Measurements from ENCODE around the gene ADCY4. TPM values are rescaled to one million over a fixed set of nuclear protein-coding genes. Genes with fewer than 3 reads are reported as not detected.

ADCY4 gene
- total and polyA plus RNA-seq, 2 of the 13 experiments (the other 11 are each of a cell fraction or from before 2014, with no cell fraction given), result 0.03 TPM; not detected in 1

DNA sequence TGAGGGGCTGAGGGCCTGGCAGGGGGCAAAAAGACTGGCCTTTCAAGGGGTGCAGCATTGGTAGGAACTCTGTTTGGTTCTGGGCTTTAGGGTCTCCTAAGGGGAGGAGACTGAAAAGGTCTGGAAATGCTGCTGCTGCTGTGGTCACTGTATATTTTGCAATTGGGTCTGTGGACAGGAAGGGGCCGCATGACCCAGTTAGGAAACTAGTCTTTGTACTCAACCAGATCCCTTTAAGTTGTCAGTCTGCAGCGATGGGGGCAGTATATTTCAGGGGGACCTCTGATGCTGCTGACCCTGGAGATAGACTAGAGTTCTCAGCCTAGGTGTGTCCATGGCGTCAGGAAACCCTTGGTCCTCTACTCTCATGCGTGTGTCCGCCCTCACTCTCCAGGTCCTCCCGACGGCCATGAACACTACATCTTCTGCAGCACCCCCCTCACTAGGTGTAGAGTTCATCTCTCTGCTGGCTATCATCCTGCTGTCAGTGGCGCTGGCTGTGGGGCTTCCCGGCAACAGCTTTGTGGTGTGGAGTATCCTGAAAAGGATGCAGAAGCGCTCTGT lies 19.5 kb downstream of the ADCY4 start (continued):
- TF ChIP-seq, protein P1, sequence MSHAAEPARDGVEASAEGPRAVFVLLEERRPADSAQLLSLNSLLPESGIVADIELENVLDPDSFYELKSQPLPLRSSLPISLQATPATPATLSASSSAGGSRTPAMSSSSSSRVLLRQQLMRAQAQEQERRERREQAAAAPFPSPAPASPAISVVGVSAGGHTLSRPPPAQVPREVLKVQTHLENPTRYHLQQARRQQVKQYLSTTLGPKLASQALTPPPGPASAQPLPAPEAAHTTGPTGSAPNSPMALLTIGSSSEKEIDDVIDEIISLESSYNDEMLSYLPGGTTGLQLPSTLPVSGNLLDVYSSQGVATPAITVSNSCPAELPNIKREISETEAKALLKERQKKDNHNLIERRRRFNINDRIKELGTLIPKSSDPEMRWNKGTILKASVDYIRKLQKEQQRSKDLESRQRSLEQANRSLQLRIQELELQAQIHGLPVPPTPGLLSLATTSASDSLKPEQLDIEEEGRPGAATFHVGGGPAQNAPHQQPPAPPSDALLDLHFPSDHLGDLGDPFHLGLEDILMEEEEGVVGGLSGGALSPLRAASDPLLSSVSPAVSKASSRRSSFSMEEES (CRISPR knock-in tag; IDR thresholded peaks at IDR 0.05), result peak; percentile 70; the same call in 1 of the 2 replicates
- no peak for TF ChIP-seq SATB2 (CRISPR knock-in tag; IDR thresholded peaks at IDR 0.05)
- 0 out of 2 replicates have a peak, but pooled peaks have one; percentile 76 for TF ChIP-seq ZNF224 (CRISPR knock-in tag; IDR thresholded peaks at IDR 0.05)
- no peak for TF ChIP-seq ONECUT2 (CRISPR knock-in tag; IDR thresholded peaks at IDR 0.05)
- TF ChIP-seq RFXAP (CRISPR knock-in tag; IDR thresholded peaks at IDR 0.05; ENCODE audit: borderline replicate concordance), result 0 out of 2 replicates have a peak, but pooled peaks have one; percentile 25

DNA sequence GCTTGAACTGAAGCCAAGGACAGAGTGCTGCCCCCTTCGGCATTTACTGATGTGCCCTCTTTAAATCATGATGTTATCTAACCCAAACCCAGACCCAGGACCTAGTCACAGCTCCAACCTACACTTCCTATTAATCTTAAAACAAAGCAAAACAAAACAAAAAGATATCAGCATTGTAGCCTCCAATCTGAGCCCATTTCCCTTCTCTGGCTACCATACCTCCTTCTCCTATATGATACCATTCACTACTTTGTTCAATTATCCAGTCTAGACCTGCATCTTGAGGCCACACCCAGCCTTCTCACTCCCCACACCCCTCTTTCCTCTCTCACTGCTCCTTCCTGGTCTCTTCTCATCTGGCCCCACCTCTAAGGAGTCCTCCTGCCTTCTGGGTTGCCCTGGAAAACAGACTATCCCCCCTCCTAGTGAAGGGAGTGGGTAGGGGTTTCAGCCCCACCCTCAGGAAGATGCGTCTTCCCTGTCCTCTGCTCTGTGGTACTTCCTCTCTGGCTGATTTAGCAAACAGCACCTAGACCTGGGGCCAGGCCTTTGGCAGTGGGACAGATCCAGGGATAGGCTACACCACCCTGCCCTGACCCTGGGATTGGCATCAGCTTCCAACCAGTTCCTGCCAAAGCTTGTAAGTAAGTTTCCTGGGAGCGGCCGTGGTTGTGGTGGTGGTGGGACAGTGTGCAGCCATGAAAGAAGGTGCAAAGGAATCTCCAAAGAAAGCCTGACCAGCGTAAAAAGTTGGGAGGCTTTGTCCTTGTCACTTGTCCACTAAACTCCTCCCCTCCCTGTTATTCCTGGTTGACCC lies 20.3 kb downstream of the ADCY4 start:
- no peaks in the 10 kb centered on the region for H4K20me1 ChIP-seq (ENCODE audit: insufficient read depth, low read length)
- CTCF ChIA-PET (ENCODE audit: low intra/inter-chr PET ratio, low total read pairs), result no interaction called here
- H3K27ac ChIP-seq (ENCODE audit: extremely low read length, insufficient read depth, low read length), result peak overlapping the region; percentile 18
- 0 out of 5 replicates have a peak, but pooled peaks cover 0 to 1% of the 10 kb centered on the region in 2 experiments for H3K36me3 ChIP-seq (replicated peaks in 1 of 2; ENCODE audit: control insufficient read depth in 1 of 2, insufficient read depth in 2 of 2, low read length in 2 of 2)
- WGBS (ENCODE audit: low lambda C conversion rate), result 83% methylated on average over 5 of the region's 5 CpGs
- H3K27me3 ChIP-seq (ENCODE audit: control insufficient read depth in 1 of 2, insufficient read depth in 2 of 2, low read length in 2 of 2), result peaks cover 4 to 29% of the 10 kb centered on the region in 2 experiments; a peak in 3 of 5 replicates
- peak; percentile 6 for ATAC-seq
- H3K9ac ChIP-seq (ENCODE audit: insufficient read depth, low read depth, low read length), result no peak overlapping the region
- peak; percentile 42 for FAIRE-seq
- in situ Hi-C loops (cut with HindIII; ENCODE audit: extremely low pct_ligation_motif_present, low pct_unique_long_range_greater_than_20kb), result no loop called here
- peak overlapping the region; percentile 89 for H3K4me2 ChIP-seq (ENCODE audit: low read depth, low read length)
- no peaks in the 10 kb centered on the region for H3K9me3 ChIP-seq (ENCODE audit: low read length)
- no peaks in the 10 kb centered on the region for H3K79me2 ChIP-seq (ENCODE audit: insufficient read depth, low read length)
- DNase-seq (ENCODE audit: low spot score), result no peak
- TSS peak; percentile 32 for BruUV-seq (replicated peaks)
- POLR2A ChIA-PET, result interaction anchor here (1.4 to 9.3 kb wide), 4 partner anchors 7 to 72 kb away, joined by 11 to 213 read pairs (median 41); partner anchors contain the start of genes CIDEB, DHRS1, NOP9 and RABGGTA
- no peak overlapping the region for H2AFZ ChIP-seq (ENCODE audit: low read length)
- peak overlapping the region in 1 of 3 experiments; percentile 73; a peak in 1 of 6 replicates for H3K4me3 ChIP-seq (replicated peaks in 1 of 3; ENCODE audit: insufficient read depth in 1 of 3, low read depth in 2 of 3, low read length in 3 of 3)
- intact Hi-C loops (cut with micrococcal nuclease; ENCODE audit: unreplicated experiment), result no loop called here
- peaks cover 46% of the 10 kb centered on the region for H3K4me1 ChIP-seq (ENCODE audit: insufficient read depth, low read length)
- TF ChIP-seq MEIS2 (CRISPR knock-in tag; IDR thresholded peaks at IDR 0.05), result 0 out of 2 replicates have a peak, but pooled peaks have one; percentile 12
- TF ChIP-seq IRF2 (CRISPR knock-in tag; IDR thresholded peaks at IDR 0.05), result no peak
- TF ChIP-seq, protein P2, sequence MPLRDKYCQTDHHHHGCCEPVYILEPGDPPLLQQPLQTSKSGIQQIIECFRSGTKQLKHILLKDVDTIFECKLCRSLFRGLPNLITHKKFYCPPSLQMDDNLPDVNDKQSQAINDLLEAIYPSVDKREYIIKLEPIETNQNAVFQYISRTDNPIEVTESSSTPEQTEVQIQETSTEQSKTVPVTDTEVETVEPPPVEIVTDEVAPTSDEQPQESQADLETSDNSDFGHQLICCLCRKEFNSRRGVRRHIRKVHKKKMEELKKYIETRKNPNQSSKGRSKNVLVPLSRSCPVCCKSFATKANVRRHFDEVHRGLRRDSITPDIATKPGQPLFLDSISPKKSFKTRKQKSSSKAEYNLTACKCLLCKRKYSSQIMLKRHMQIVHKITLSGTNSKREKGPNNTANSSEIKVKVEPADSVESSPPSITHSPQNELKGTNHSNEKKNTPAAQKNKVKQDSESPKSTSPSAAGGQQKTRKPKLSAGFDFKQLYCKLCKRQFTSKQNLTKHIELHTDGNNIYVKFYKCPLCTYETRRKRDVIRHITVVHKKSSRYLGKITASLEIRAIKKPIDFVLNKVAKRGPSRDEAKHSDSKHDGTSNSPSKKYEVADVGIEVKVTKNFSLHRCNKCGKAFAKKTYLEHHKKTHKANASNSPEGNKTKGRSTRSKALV (CRISPR knock-in tag; IDR thresholded peaks at IDR 0.05), result no peak
- TF ChIP-seq HNF4G (IDR thresholded peaks at IDR 0.05; ENCODE audit: borderline replicate concordance, low read depth, low read length), result no peak
- TF ChIP-seq HNF4G (CRISPR knock-in tag; IDR thresholded peaks at IDR 0.05; ENCODE audit: borderline replicate concordance, low read depth), result 0 out of 2 replicates have a peak, but pooled peaks have one; percentile 23
- TF ChIP-seq NRL (CRISPR knock-in tag; IDR thresholded peaks at IDR 0.05; ENCODE audit: borderline replicate concordance), result peak; percentile 75
- no peak for TF ChIP-seq YY1 (IDR thresholded peaks at IDR 0.05; ENCODE audit: insufficient read depth, insufficient replicate concordance, low read depth, low read length)
- no peak for TF ChIP-seq KLF11 (CRISPR knock-in tag; IDR thresholded peaks at IDR 0.05)
- 0 out of 2 replicates have a peak, but pooled peaks have one; percentile 11 for TF ChIP-seq SALL1 (CRISPR knock-in tag; IDR thresholded peaks at IDR 0.05)
- no peak for TF ChIP-seq MED13 (CRISPR knock-in tag; IDR thresholded peaks at IDR 0.05)
- peak; percentile 14; the same call in 1 of the 2 replicates for TF ChIP-seq BORCS8-MEF2B (CRISPR knock-in tag; IDR thresholded peaks at IDR 0.05)
- TF ChIP-seq FOSL1 (CRISPR knock-in tag; IDR thresholded peaks at IDR 0.05; ENCODE audit: borderline replicate concordance), result no peak
- TF ChIP-seq NFIB (CRISPR knock-in tag; IDR thresholded peaks at IDR 0.05; ENCODE audit: borderline replicate concordance), result no peak
- peak; percentile 58; the same call in 1 of the 2 replicates for TF ChIP-seq ZNF572 (CRISPR knock-in tag; IDR thresholded peaks at IDR 0.05)
- TF ChIP-seq ZMYM3 (CRISPR knock-in tag; IDR thresholded peaks at IDR 0.05), result no peak

All from HepG2 (cell line).